ENCODE data around the gene ADGRL3.

DNA sequence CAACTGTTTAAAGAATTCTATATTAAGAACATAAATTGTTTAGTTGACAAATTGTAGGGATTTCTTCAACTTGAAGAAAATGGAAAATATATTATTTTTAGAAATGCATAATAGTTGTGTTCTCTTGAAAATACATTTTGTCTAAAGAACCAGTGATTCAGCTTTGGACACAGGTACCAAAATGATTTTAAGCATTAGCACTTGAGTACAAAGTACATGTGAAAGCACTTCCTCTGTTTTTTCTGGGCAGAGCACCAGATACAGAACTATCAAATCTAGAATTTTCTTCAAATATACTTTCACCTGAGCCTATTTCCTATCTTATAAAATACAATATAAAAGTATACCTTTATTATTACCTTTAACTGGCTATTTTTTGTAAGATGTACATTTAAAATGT lies 539.8 kb downstream of the ADGRL3 start:
- TF ChIP-seq, protein P1, sequence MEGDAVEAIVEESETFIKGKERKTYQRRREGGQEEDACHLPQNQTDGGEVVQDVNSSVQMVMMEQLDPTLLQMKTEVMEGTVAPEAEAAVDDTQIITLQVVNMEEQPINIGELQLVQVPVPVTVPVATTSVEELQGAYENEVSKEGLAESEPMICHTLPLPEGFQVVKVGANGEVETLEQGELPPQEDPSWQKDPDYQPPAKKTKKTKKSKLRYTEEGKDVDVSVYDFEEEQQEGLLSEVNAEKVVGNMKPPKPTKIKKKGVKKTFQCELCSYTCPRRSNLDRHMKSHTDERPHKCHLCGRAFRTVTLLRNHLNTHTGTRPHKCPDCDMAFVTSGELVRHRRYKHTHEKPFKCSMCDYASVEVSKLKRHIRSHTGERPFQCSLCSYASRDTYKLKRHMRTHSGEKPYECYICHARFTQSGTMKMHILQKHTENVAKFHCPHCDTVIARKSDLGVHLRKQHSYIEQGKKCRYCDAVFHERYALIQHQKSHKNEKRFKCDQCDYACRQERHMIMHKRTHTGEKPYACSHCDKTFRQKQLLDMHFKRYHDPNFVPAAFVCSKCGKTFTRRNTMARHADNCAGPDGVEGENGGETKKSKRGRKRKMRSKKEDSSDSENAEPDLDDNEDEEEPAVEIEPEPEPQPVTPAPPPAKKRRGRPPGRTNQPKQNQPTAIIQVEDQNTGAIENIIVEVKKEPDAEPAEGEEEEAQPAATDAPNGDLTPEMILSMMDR (IDR thresholded peaks at IDR 0.05; ENCODE audit: low read length): no peak
- TF ChIP-seq EZH2 (IDR thresholded peaks at IDR 0.05; ENCODE audit: borderline replicate concordance, low read length): no peak

Data from OCI-LY1 (cell line).